HEK293 (cell line): ENCODE data around the gene AADAT.

Experiments used
- CTCF ChIA-PET: fragments of 350-600 bp; formaldehyde crosslinking; extraction: SDS; loops from one replicate; lab custom pipeline; 2021; ENCODE audit warnings: antibody characterized with exemption; lab: Yijun Ruan, JAX
- POLR2A ChIA-PET: fragments of 300-600 bp; formaldehyde crosslinking; extraction: SDS; loops from one replicate; lab custom pipeline; 2020; ENCODE audit warnings: antibody characterized with exemption, inconsistent platforms; lab: Yijun Ruan, JAX
- H3K27ac ChIP-seq: fragments of 200-500 bp; sonication (Bioruptor generic); 2 replicates; pipeline ENCODE4 v1.5.1; 2014; ENCODE audit warnings: low read depth, low read length, control low read depth, inconsistent platforms; ENCODE audit errors: extremely low read depth
- H3K36me3 ChIP-seq, 2 experiments: fragments of 200-500 bp in 1 of 2; sonication (Bioruptor generic) in 1 of 2; 1 replicate in 1 of 2; 2 replicates in 1 of 2; pipeline ENCODE4 v1.5.1; 2014 to 2017; ENCODE audit warnings: inconsistent platforms in 2 of 2, low read length in 2 of 2; ENCODE audit not compliant: control insufficient read depth in 2 of 2, insufficient read depth in 1 of 2
- H3K4me1 ChIP-seq: fragments of 200-500 bp; sonication (Bioruptor generic); 2 replicates; pipeline ENCODE4 v1.5.1; 2014; ENCODE audit warnings: mild to moderate bottlenecking, low read length, inconsistent platforms; ENCODE audit not compliant: control insufficient read depth, insufficient read depth
- H3K4me3 ChIP-seq: 2 replicates; pipeline ENCODE4 v1.5.1; 2011; ENCODE audit warnings: low read depth, mild to moderate bottlenecking, control low read depth, low read length, moderate library complexity
- H3K9me3 ChIP-seq: fragments of 200-500 bp; sonication (Bioruptor generic); 2 replicates; pipeline ENCODE4 v1.5.1; 2014; ENCODE audit warnings: low read depth, low read length, inconsistent platforms; ENCODE audit not compliant: control insufficient read depth, insufficient read depth
- GLI4 ChIP-seq: fragments of 450-650 bp; formaldehyde crosslinking; IDR thresholded peaks from 2 replicates; pipeline ENCODE4 v1.5.1; 2016; ENCODE audit warnings: missing biosample characterization, missing genetic modification characterization
- GLIS1 ChIP-seq: fragments of 450-650 bp; formaldehyde crosslinking; IDR thresholded peaks from 2 replicates; pipeline ENCODE4 v1.5.1; 2016; ENCODE audit warnings: missing biosample characterization, missing genetic modification characterization
- GLIS2 ChIP-seq: fragments of 450-650 bp; formaldehyde crosslinking; IDR thresholded peaks from 2 replicates; pipeline ENCODE4 v1.5.1; 2016; ENCODE audit warnings: missing biosample characterization, missing genetic modification characterization
- HOXA7 ChIP-seq: sonication (generic); formaldehyde crosslinking; IDR thresholded peaks from 2 replicates; pipeline ENCODE4 v1.8.1; 2022; ENCODE audit warnings: missing genetic modification reagents, borderline replicate concordance
- MEIS1 ChIP-seq: sonication (generic); formaldehyde crosslinking; IDR thresholded peaks from 2 replicates; pipeline ENCODE4 v1.8.1; 2022; ENCODE audit warnings: missing genetic modification reagents, mild to moderate bottlenecking, borderline replicate concordance
- SP2 ChIP-seq: fragments of 450-650 bp; formaldehyde crosslinking; IDR thresholded peaks from 2 replicates; pipeline ENCODE4 v1.5.1; 2016; ENCODE audit warnings: missing biosample characterization, missing genetic modification characterization
- ZFP37 ChIP-seq: fragments of 450-650 bp; formaldehyde crosslinking; IDR thresholded peaks from 2 replicates; pipeline ENCODE4 v1.5.1; 2016; ENCODE audit warnings: missing biosample characterization, missing genetic modification characterization
- ZNF10 ChIP-seq: fragments of 450-650 bp; formaldehyde crosslinking; IDR thresholded peaks from 2 replicates; pipeline ENCODE4 v1.5.1; 2017; ENCODE audit warnings: missing biosample characterization, missing genetic modification characterization
- ZNF157 ChIP-seq: fragments of 450-650 bp; formaldehyde crosslinking; IDR thresholded peaks from 2 replicates; pipeline ENCODE4 v1.5.1; 2016; ENCODE audit warnings: missing biosample characterization, missing genetic modification characterization
- ZNF175 ChIP-seq: fragments of 450-650 bp; formaldehyde crosslinking; IDR thresholded peaks from 2 replicates; pipeline ENCODE4 v1.5.1; 2016; ENCODE audit warnings: missing biosample characterization, missing genetic modification characterization
- ZNF221 ChIP-seq: fragments of 450-650 bp; formaldehyde crosslinking; IDR thresholded peaks from 2 replicates; pipeline ENCODE4 v1.5.1; 2017; ENCODE audit warnings: missing biosample characterization, missing genetic modification characterization, borderline replicate concordance
- ZNF266 ChIP-seq: fragments of 450-650 bp; formaldehyde crosslinking; IDR thresholded peaks from 2 replicates; pipeline ENCODE4 v1.5.1; 2016; ENCODE audit warnings: missing biosample characterization, missing genetic modification characterization, low read depth
- ZNF391 ChIP-seq: fragments of 450-650 bp; formaldehyde crosslinking; IDR thresholded peaks from 2 replicates; pipeline ENCODE4 v1.5.1; 2016; ENCODE audit warnings: low read depth, missing biosample characterization, missing genetic modification characterization, borderline replicate concordance
- ZNF423 ChIP-seq: fragments of 450-650 bp; formaldehyde crosslinking; IDR thresholded peaks from 2 replicates; pipeline ENCODE4 v1.5.1; 2016; ENCODE audit warnings: missing biosample characterization, missing genetic modification characterization
- ZNF48 ChIP-seq: fragments of 450-650 bp; formaldehyde crosslinking; IDR thresholded peaks from 2 replicates; pipeline ENCODE4 v1.5.1; 2016; ENCODE audit warnings: missing biosample characterization, missing genetic modification characterization
- ZNF664 ChIP-seq: fragments of 450-650 bp; formaldehyde crosslinking; IDR thresholded peaks from 2 replicates; pipeline ENCODE4 v1.5.1; 2016; ENCODE audit warnings: missing biosample characterization, missing genetic modification characterization
- ZNF777 ChIP-seq: fragments of 450-650 bp; formaldehyde crosslinking; IDR thresholded peaks from 2 replicates; pipeline ENCODE4 v1.5.1; 2017; ENCODE audit warnings: missing biosample characterization, missing genetic modification characterization, borderline replicate concordance
- TF ChIP-seq, protein P1 (sequence below): fragments of 450-650 bp; formaldehyde crosslinking; IDR thresholded peaks from 2 replicates; pipeline ENCODE4 v1.5.1; 2016; ENCODE audit warnings: missing biosample characterization, missing genetic modification characterization
- TF ChIP-seq, protein P2 (sequence below): fragments of 450-650 bp; formaldehyde crosslinking; IDR thresholded peaks from 2 replicates; pipeline ENCODE4; 2016; ENCODE audit warnings: missing biosample characterization, missing genetic modification characterization
- TF ChIP-seq, protein P3 (sequence below): fragments of 450-650 bp; formaldehyde crosslinking; IDR thresholded peaks from 2 replicates; pipeline ENCODE4 v1.5.1; 2016; ENCODE audit warnings: missing biosample characterization, missing genetic modification characterization
- TF ChIP-seq, protein P4 (sequence below): fragments of 450-650 bp; formaldehyde crosslinking; IDR thresholded peaks from 2 replicates; pipeline ENCODE4 v1.5.1; 2017; ENCODE audit warnings: missing biosample characterization, missing genetic modification characterization
- TF ChIP-seq, protein P5 (sequence below): fragments of 450-650 bp; formaldehyde crosslinking; IDR thresholded peaks from 2 replicates; pipeline ENCODE4 v1.5.1; 2016; ENCODE audit warnings: missing biosample characterization, missing genetic modification characterization
- TF ChIP-seq, protein P6 (sequence below): fragments of 450-650 bp; formaldehyde crosslinking; IDR thresholded peaks from 2 replicates; pipeline ENCODE4 v1.5.1; 2016; ENCODE audit warnings: missing biosample characterization, missing genetic modification characterization

Gene AADAT

DNA sequence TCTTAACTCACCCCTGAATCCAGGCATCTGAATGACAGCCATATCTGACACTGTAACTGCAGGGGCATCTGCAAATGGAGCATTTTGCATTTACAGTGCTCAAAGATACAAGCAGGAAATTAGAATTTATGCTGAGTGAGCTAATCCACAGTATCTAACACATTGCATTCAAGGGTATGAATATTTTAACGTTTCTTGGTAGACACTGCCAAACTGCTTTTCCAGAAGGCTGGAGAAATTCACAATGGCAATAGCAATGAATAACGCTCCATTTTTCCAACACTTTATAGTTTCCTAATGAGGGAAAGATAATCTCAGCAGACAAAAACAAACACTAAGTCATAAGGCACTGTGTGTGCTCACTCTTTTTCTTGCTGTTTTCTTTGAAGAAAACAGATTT, 30.9 kb downstream of the AADAT start:
- Histone ChIP-seq H3K4me3 (no peak overlapping the region), H3K4me1 (no peaks in the 10 kb centered on the region), H3K27ac (no peak overlapping the region), H3K36me3 (peaks cover 11 to 50% of the 10 kb centered on the region in 2 experiments), H3K9me3 (no peaks in the 10 kb centered on the region)
- CTCF ChIA-PET = interaction anchor here (1.6 kb wide), 1 partner anchor 11 kb away, joined by 4 read pairs; no protein-coding TSS in a partner anchor
- POLR2A ChIA-PET = no interaction called here
- no peak for TF ChIP-seq ZNF221 (tag by site-specific recombination)
- no peak for TF ChIP-seq MEIS1 (CRISPR knock-in tag)
- TF ChIP-seq HOXA7 (CRISPR knock-in tag) = no peak

DNA sequence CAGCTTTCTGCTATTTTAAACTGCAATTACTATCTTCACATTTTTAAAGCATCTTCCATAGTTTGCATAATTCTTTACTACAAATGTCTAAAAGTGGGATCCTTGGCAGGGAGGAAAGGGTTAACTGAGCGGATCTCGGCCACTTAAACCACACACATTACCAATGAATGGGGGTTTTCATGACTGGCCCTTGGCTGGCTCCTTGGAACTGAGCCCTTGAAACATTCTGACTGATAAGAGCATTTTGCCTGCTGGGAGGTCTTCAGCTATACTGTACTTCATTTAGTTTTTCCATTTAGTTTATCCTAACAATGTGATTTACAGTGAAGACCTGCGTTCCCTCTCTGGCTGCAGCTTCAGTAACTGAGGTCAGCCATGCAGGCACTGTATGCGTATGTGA, 31.9 kb downstream of the AADAT start:
- no peaks in the 10 kb centered on the region for H3K9me3 ChIP-seq
- no peaks in the 10 kb centered on the region for H3K4me1 ChIP-seq
- H3K4me3 ChIP-seq = no peak overlapping the region
- peaks cover 8 to 42% of the 10 kb centered on the region in 2 experiments for H3K36me3 ChIP-seq
- TF ChIP-seq ZNF175 (tag by site-specific recombination) (no peak), ZNF664 (tag by site-specific recombination) (no peak), MEIS1 (CRISPR knock-in tag) (no peak), SP2 (no peak)
- TF ChIP-seq, protein P1, sequence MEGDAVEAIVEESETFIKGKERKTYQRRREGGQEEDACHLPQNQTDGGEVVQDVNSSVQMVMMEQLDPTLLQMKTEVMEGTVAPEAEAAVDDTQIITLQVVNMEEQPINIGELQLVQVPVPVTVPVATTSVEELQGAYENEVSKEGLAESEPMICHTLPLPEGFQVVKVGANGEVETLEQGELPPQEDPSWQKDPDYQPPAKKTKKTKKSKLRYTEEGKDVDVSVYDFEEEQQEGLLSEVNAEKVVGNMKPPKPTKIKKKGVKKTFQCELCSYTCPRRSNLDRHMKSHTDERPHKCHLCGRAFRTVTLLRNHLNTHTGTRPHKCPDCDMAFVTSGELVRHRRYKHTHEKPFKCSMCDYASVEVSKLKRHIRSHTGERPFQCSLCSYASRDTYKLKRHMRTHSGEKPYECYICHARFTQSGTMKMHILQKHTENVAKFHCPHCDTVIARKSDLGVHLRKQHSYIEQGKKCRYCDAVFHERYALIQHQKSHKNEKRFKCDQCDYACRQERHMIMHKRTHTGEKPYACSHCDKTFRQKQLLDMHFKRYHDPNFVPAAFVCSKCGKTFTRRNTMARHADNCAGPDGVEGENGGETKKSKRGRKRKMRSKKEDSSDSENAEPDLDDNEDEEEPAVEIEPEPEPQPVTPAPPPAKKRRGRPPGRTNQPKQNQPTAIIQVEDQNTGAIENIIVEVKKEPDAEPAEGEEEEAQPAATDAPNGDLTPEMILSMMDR (tag by site-specific recombination) = no peak
- ChIA-PET POLR2A (no interaction called here), CTCF (interaction anchor here (1.3 to 1.6 kb wide), 2 partner anchors 10 to 12 kb away, joined by 3 to 4 read pairs; no protein-coding TSS in a partner anchor)
- no peak overlapping the region for H3K27ac ChIP-seq

DNA sequence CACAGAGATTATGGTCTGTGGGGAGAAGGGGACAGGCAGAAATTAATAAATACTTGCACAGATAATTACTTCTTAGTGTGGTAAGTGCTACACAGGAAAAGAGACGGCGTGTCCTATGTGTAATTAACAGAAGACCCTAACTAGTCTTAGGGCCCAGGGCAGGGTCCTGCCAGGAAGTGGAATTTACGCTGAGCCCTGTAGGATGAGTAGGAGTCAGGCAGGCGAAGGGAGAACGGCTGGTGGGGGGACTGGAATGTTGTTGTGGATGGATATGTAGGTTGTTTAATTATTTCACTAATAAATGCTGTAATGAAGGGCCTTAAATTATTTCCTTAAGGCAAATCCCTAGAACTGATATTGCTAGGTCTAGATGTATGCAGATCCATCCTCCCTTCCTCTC, 36.8 kb downstream of the AADAT start:
- H3K36me3 ChIP-seq = peaks cover 0 to 1% of the 10 kb centered on the region in 2 experiments; a peak in 1 of 3 replicates
- no peak overlapping the region for H3K4me3 ChIP-seq
- H3K9me3 ChIP-seq = no peaks in the 10 kb centered on the region
- ChIA-PET POLR2A (no interaction called here), CTCF (interaction anchor here (0.7 kb wide), 1 partner anchor 242 kb away, joined by 3 read pairs; no protein-coding TSS in a partner anchor)
- H3K27ac ChIP-seq = no peak overlapping the region
- no peaks in the 10 kb centered on the region for H3K4me1 ChIP-seq
- TF ChIP-seq ZNF266 (tag by site-specific recombination) (no peak), ZNF157 (tag by site-specific recombination) (no peak), ZNF10 (tag by site-specific recombination) (no peak), GLIS2 (tag by site-specific recombination) (no peak), ZFP37 (tag by site-specific recombination) (no peak), ZNF777 (tag by site-specific recombination) (no peak), ZNF423 (tag by site-specific recombination) (no peak), GLI4 (no peak), GLIS1 (tag by site-specific recombination) (no peak), ZNF391 (no peak), ZNF48 (tag by site-specific recombination) (no peak)
- TF ChIP-seq, protein P2, sequence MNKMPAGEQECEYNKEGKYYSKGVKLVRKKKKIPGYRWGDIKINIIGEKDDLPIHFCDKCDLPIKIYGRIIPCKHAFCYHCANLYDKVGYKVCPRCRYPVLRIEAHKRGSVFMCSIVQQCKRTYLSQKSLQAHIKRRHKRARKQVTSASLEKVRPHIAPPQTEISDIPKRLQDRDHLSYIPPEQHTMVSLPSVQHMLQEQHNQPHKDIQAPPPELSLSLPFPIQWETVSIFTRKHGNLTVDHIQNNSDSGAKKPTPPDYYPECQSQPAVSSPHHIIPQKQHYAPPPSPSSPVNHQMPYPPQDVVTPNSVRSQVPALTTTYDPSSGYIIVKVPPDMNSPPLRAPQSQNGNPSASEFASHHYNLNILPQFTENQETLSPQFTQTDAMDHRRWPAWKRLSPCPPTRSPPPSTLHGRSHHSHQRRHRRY = no peak
- TF ChIP-seq, protein P3, sequence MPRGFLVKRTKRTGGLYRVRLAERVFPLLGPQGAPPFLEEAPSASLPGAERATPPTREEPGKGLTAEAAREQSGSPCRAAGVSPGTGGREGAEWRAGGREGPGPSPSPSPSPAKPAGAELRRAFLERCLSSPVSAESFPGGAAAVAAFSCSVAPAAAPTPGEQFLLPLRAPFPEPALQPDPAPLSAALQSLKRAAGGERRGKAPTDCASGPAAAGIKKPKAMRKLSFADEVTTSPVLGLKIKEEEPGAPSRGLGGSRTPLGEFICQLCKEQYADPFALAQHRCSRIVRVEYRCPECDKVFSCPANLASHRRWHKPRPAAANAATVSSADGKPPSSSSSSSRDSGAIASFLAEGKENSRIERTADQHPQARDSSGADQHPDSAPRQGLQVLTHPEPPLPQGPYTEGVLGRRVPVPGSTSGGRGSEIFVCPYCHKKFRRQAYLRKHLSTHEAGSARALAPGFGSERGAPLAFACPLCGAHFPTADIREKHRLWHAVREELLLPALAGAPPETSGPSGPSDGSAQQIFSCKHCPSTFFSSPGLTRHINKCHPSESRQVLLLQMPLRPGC (tag by site-specific recombination) = no peak
- TF ChIP-seq, protein P4, sequence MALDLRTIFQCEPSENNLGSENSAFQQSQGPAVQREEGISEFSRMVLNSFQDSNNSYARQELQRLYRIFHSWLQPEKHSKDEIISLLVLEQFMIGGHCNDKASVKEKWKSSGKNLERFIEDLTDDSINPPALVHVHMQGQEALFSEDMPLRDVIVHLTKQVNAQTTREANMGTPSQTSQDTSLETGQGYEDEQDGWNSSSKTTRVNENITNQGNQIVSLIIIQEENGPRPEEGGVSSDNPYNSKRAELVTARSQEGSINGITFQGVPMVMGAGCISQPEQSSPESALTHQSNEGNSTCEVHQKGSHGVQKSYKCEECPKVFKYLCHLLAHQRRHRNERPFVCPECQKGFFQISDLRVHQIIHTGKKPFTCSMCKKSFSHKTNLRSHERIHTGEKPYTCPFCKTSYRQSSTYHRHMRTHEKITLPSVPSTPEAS (tag by site-specific recombination) = no peak
- TF ChIP-seq, protein P5, sequence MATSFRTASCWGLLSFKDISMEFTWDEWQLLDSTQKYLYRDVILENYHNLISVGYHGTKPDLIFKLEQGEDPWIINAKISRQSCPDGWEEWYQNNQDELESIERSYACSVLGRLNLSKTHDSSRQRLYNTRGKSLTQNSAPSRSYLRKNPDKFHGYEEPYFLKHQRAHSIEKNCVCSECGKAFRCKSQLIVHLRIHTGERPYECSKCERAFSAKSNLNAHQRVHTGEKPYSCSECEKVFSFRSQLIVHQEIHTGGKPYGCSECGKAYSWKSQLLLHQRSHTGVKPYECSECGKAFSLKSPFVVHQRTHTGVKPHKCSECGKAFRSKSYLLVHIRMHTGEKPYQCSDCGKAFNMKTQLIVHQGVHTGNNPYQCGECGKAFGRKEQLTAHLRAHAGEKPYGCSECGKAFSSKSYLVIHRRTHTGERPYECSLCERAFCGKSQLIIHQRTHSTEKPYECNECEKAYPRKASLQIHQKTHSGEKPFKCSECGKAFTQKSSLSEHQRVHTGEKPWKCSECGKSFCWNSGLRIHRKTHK (tag by site-specific recombination) = no peak
- TF ChIP-seq, protein P6, sequence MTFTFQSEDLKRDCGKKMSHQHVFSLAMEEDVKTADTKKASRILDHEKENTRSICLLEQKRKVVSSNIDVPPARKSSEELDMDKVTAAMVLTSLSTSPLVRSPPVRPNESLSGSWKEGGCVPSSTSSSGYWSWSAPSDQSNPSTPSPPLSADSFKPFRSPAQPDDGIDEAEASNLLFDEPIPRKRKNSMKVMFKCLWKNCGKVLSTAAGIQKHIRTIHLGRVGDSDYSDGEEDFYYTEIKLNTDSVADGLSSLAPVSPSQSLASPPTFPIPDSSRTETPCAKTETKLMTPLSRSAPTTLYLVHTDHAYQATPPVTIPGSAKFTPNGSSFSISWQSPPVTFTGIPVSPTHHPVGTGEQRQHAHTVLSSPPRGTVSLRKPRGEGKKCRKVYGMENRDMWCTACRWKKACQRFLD (tag by site-specific recombination) = no peak
